ENCODE data around the gene TOMM6.

DNA sequence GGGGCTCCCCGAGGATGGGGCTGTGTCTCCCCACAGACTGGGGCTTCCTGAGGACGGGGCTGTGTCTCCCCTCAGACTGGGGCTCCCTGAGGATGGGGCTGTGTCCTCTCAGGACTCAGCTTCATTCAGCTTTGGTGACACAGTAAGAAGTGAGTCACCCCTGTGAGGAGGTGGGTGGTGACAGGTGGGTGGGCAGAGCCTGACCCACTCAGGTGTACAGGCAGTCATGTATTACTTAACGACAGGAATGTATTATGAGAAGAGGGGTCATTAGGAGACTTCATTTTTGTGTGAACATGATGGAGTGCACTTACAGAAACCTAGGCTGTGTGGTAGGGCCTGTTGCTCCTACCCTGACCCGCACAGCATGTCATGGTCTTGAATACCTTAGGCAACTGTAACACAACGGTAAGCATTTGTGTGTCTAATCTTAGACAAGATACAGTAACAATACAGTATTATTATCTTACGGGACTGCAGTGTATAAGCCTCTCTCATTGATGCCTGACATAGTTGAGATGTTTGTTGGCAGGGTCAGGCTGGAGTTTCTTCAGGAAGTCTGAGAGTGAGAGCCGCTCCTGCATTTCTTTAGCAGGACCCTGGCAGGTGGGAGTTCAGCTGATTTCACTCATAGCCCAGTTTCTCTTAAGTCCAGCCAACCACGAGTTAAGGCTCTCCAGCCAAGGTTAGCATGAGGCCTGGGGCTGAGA is 29.4 kb upstream of the TOMM6 start:
- TF ChIP-seq POLR2A (IDR thresholded peaks at IDR 0.05): no peak
- TF ChIP-seq POLR2AphosphoS5 (IDR thresholded peaks at IDR 0.05; ENCODE audit: insufficient read depth in 1 of 2, low read depth in 1 of 2): no peak
